Epidermal melanocyte (primary cell): ENCODE data around the gene GRIK5.
A peak's percentile ranks its signal among the peaks of the same experiment; 100 is the strongest.
"Not testable (repeated sequence)": the region's sequence is repeated elsewhere in the genome, so short reads cannot be mapped to it uniquely, and the experiment has no call there.

Experiments
- DNase-seq: peaks from one replicate; pipeline ENCODE4 v3.0.0; 2011; ENCODE audit warnings: low spot score; ENCODE audit not compliant: insufficient read length

Gene GRIK5, protein sequence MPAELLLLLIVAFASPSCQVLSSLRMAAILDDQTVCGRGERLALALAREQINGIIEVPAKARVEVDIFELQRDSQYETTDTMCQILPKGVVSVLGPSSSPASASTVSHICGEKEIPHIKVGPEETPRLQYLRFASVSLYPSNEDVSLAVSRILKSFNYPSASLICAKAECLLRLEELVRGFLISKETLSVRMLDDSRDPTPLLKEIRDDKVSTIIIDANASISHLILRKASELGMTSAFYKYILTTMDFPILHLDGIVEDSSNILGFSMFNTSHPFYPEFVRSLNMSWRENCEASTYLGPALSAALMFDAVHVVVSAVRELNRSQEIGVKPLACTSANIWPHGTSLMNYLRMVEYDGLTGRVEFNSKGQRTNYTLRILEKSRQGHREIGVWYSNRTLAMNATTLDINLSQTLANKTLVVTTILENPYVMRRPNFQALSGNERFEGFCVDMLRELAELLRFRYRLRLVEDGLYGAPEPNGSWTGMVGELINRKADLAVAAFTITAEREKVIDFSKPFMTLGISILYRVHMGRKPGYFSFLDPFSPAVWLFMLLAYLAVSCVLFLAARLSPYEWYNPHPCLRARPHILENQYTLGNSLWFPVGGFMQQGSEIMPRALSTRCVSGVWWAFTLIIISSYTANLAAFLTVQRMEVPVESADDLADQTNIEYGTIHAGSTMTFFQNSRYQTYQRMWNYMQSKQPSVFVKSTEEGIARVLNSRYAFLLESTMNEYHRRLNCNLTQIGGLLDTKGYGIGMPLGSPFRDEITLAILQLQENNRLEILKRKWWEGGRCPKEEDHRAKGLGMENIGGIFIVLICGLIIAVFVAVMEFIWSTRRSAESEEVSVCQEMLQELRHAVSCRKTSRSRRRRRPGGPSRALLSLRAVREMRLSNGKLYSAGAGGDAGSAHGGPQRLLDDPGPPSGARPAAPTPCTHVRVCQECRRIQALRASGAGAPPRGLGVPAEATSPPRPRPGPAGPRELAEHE

DNA sequence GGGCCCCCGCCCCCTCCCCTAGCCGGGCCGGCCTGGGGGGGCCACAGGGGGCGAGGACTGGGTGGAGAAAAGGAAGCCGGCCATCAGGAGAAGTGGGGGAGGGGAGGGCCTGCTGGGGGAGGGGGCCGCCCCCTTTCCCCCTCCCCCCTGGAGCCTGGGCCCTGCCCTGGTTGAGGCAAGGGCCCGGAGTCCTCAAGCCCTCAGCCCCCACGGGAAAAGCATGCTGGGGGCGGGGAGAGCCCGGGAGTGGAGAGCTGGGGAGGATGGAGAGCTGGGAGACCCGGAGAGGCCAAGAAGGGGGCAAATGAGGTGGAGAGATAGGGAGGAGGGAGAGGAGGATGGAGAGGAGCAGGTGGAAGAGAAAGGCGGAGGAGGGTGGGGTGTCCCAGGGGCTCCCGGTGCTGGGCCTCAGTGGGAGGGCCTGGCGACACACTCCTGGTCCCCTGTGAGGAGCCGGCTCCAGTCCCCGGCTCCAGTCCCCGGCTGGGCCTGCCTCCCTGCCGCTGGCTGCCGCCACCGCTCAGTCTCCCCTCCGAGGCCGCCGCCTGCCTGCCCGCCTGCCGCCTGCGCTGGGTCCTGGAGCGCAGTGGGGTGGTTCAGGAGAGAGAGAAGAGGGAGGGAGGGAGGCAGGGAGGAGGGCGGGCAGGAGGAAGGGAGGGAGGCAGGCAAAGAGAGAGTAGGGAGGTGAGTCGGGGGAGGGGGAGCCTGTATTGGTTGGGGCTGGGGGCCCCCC, at the start of gene GRIK5:
Gene GRIK5, minus strand, starts transcription at position 588 of the 733 bp plus-strand sequence. CDS start 4,436 bp downstream, outside the sequence.
- no peak for DNase-seq

DNA sequence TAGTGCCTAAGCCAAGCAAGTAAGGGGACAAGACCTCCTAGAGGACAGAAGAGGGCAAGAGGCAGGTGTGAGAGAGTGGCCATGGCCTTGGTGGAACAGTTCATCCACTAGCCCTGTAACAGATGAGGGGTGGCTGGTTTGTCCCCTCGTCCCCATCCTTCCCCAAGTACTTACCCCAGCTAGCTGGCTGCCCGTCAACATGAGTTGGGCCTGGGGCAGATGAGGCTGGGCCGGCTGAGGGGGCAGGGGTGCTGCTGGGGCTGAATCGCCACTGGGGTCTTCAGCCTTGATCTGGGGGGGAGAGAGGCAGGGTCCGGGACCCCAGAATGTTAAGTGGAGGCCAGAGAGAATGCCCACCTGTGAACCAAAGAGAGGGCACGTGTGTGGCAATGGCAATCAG, 47.1 kb upstream of the GRIK5 start:
- no peak for DNase-seq

DNA sequence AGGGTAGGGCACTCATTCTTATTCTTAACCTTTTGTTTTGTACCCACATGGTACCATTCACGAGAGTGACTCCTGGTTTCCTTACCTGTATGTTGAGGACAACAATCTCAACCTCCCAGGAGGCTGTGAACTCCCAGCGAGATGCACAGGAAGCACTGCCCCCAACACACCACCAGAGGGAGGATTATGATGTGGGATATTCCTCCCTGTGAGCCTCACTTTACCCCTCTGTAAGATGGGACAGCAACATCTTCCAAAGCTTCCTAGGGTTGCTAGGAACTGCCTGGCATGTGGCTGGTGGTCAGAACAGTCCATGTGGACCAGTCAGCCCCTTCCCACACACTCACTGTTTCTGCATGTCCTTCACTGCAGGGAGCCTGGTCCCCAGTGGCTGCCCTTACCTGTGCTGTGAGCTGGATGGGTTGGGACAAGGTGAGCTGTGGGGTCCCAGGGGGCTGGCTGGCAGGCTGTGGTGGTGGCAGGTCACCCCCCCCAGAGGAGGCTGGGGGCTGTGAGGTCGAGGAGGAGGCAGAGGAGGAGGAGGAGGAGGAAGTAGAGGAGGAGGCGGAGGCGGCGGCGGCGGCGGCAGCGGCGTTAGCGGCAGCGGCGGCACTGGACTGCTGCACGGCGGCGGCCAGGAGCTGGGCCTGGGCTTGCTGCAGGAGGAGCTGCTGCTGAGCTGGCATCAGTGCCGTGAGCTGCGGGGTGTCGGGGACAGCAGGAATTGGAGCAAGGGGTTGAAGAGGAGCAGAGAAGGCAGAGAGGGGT, 46.5 kb upstream of the GRIK5 start:
- DNase-seq: no peak

DNA sequence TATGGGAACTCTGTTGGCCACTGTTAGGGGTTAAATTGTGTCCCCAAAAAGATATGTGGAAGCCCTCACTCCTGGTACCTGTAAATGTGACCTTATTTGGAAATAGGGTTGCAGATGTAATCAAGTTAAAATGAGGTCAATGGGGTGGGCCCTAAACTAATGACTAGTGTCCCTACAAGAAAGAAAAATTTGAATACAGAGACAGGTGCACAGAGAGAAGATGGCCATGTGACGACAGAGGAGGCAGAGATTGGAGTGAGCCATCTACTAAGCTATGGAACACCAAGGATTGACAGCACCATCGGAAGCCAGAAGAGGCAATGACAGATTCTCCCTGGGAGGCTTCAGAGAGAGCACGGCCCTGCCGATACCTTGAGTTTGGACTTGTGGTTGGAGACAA, 45.7 kb upstream of the GRIK5 start:
- DNase-seq: no peak

DNA sequence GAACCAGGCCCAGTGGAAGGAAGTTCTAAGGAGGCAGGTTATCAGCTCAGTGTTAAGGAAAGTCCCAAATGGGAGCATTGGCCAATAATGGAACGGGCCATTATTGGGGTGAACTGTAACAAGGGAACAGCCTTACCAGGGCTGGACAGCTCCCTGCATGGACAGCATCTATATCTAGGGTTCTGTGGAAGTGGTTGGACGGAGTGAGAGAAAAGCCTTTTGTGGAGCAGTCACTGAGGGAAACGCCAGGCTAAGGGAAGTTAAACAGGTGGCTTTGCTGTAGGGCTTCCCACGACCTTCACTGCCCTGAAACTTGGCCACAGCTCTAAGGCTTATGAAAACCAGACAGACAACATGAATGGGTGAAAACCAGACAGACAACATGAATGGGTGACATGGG, 45.2 kb upstream of the GRIK5 start:
- DNase-seq: no peak

DNA sequence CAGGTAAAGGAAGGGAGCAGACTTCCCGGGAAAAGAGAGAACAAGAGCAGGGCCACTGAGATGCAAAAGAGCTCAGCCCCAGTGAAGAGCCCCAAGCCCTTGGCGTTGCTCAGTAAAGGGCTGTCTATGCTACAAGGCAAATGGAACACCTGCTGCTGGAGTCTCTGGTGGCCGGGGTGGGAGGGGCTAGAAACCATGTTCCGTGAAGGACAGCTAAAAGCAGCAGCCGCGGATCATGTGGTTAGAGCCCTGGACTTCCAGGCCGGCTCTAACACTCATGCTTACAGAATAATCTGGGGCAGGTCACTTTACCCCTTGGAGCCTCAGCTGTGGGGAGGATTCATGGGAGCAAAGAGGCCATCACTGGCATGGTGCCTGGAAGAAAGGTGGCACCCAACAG, 44.4 kb upstream of the GRIK5 start:
- DNase-seq: no peak

DNA sequence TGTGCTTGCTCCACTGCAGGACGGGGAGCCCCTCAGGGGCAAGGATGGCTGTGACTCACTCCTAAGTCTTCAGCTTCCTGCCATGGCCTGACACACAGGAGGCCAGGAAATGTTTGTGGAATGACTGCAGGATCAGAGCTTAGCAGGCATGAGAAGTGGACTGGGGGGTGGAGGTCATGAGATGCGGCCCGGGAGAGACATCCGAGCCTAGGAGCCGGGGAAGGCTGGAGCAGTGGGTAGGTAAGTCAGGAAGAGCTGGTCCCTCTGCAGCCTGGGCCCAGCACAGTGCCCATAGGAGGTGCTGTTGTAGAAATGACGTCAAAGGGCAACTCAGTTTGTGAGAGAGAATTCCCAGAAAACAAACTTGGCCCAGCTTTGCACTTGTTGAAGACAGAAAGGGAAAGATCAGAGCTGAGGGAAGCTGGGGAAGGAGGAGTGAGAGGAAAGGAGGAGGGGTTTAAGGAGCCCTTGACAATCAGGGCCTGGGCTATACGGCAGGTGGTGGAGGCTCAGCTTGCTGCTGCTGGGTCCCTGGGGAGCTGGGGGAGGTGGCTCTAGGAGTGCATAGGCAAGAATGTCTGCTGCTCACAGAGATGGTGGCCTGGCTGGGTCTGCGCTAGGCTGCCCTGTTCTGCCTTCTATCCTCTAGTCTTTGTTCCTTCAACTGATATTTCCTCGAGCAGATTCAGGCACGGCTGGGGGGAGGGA, 43.8 kb upstream of the GRIK5 start:
- peak; percentile 83 for DNase-seq

DNA sequence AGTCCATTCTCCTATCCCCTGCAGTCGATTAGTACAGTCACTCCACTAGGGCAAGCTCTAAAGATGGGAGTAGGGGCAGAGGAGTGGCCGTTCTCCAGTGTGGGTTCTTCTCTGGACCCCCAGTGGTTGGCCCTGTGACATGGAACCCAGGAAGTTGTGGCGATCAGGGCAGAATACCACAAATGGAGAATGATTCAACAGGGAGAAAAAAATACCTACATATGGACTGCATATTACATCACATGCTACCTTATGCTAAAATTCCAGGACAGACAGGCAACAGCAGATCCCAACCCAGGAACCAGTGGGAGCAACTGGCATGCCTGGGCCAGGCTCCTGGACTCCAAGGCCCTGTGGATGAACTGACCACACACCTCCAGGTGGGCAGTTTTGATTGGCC, 41.8 kb upstream of the GRIK5 start:
- DNase-seq: no peak

DNA sequence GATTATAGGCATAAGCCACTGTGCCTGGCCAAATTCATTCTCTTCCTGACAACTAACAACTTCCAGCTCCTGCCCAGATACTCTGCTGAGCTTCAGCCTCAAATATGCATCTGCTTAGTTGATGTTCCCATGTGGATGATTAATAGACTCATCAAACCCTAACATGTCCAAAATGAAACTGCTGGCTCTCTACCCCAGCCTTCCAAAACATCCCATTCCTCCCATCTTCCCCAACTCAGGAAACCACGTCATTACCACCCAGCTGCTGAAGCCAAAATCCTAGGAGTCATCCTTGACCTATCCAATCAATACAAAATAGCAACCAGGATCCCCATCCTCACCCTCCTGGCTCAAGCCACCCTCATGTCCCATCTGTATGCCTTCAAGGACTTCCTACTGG, 41.4 kb upstream of the GRIK5 start:
- no peak for DNase-seq

DNA sequence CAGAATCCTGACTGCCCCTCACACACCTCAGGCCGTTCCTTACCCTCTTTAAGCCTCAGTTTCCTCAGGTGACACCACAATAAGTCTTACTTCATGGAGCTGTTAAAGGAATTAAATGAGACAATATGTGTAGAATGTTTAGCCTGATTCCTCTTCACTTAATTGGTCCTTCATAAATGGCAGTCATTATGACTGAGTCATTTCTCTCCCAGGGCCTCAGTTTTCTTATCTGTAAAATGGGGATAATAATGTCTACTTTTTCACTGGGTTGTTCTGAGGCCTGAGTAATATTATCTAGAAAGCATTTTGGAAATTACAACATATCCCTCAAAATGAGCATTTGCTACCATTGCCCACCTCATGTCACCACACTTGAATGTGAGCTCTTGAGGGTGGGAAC, 40.7 kb upstream of the GRIK5 start:
- no peak for DNase-seq

DNA sequence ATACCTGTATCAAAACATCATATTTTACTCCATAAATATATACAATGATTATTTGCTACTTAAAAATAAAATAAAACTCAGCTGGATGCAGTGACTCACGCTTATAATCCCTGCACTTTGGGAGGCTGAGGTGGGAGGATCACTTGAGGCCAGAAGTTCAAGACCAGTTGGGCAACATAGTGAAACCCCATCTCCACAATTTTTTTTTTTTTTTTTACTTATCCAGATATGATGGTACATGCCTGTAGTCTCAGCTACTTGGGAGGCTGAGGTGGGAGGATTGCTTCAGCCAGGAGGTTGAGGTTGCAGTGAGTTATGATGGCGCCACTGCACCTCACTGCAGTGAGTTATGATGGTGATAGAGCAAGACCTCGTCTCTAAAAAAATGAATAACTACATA, 39.9 kb upstream of the GRIK5 start:
- no peak for DNase-seq

DNA sequence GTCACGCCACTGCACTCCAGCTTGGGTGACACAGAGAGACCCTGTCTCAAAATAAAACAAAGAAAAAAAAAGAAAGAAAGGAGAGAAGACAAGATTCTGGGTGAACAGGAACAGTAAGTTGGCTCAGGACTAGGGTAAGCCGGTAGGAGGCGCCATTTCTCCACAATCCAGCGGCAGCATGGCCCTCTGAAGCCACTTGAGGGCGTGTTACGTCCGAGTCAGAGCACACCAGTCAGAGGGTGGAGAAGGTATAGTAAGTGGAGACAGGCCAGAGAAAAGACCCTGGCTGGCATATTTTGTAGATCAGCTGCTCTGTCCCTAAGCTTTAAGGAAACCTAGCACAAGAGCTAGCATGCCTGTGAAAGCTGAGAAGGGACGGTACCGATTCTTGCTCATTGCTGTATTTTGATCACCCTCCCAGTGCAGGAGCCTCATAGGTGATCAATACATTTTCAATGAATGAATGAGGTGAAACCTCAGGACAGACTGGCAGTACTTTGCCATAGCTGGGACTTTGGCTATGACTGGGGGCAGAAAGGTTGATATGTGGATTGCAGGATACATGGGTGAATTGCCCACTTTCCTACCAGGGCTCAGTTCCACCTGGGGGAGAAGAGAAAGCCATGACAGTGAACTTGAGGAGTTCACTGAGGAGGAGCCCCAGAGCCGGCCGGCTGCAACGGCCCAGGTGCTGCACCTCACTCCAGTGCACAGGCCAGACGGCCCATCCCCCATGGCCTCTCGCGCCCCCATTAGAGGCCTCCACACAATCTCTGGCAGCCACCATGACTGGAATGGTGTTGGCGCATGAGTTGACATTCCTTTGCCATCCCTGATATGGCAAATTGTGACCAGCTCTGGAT, 38.8 kb upstream of the GRIK5 start:
- peak; percentile 87 for DNase-seq

DNA sequence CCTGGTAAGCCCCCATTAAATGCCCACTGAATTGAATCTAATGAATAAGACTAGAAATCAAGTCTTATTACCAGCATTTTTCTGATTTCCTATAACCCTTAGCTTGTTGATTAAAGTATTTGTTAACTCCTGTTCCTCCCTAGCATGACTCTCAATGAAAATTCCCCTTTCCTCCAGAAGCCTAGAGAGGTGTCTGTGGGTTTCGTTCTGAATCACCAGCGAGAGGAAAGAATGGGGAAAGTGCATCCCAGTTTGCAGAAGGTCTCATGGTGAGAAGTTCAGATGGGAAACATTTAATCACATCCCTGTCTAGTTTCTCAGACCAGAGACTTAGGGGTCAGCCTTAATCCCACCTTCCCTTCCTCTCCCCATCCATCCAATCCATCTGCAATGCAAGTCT, 35.4 kb upstream of the GRIK5 start:
- no peak for DNase-seq

DNA sequence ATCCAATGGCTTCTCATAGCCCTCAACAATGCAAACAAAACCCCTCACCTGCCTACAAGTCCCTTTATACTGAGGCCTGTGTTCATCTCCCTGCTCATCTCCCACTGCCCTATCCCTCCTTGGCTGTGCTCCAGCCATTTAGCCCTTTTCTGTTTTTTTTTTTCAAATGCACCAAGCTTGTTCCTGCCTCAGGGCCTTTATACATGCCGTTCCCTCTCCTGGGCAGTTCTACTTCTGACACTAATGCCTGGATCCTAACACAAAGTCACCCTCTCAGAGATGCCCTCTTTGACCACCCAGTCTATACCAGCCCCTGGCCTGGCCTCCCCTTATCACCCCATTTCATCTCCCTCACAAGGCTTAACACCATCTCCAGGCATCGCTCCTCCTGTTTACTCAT, 32.9 kb upstream of the GRIK5 start:
- DNase-seq: no peak

DNA sequence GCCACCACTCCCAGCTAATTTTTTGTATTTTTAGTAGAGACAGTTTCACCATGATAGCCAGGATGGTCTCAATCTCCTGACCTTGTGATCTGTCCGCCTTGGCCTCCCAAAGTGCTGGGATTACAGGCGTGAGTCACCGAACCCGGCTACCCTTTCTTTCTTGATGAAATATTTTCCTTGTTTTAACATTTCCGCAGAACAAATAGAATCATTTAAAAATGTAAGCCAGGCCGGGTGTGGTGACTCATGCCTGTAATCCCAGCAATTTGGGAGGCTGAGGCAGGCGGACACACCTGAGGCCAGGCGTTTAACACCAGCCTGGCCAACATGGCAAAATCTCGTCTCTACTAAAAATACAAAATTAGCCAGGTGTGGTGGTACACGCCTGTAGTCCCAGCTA, 30.2 kb upstream of the GRIK5 start:
- not testable (repeated sequence) for DNase-seq

DNA sequence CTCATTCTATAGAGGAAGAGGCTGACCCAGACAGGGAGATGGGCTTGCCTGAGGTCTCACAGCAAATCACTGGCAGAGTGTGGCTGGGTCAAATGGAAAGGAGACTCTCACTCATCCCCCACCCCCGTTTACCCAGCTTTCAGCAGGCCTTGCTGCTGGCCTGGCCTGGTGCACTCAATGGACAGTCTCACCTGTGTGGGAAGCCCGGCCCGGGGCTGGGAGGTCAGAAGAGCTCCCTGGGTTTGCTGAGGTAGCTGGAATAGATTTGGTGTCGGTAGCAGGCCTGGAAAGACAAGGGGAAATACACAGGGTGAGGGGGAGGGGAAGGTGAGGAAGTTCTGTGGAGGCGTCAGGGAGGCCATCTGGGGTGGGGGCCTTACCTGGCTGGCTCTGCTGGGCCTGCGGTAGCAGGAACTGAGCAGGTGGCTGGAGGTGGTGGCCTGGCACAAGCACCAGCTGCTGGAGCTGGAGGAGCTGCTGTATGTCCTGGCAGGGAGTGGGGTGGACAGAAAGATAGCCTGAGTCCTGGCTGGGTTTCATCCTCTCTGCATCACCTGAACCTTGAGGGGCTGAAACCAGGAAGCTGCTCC, 29.4 kb upstream of the GRIK5 start:
- no peak for DNase-seq

DNA sequence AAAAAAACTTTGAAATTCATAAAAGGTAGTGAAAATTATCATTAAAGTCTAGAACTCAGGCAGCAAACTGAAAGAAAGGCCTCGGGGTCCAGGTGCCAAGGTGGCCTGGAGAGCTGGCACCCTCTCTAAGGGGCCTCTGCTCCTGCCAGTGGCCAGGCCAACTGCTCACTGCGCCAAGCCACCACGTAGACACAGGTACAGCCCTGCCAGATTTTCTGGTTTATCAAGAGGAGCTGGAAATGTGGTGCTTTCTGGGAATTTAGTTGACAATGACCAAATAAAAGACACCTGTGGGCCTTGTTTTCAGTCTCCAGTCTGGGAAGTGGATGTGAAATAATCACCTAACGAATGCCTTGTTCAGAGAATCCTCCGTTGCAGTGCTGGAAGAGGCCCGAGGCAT, 28.8 kb upstream of the GRIK5 start:
- DNase-seq: no peak

DNA sequence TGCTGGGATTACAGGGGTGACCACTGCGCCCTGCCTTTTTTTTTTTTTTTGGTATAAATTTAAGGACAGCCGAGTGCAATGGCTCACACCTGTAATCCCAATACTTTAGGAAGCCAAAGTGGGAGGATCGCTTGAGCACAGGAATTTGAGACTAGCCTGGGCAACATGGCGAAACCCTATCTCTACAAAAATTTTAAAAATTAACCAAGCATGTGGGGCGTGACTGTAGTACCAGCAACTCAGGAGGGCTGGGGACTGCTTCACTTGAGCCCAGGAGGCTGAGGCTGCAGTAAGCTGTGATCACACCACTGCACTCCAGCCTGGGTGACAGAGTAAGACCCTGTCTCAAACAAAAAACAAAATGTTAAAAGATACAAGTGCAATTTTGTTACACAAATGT, 27.5 kb upstream of the GRIK5 start:
- DNase-seq: no peak

DNA sequence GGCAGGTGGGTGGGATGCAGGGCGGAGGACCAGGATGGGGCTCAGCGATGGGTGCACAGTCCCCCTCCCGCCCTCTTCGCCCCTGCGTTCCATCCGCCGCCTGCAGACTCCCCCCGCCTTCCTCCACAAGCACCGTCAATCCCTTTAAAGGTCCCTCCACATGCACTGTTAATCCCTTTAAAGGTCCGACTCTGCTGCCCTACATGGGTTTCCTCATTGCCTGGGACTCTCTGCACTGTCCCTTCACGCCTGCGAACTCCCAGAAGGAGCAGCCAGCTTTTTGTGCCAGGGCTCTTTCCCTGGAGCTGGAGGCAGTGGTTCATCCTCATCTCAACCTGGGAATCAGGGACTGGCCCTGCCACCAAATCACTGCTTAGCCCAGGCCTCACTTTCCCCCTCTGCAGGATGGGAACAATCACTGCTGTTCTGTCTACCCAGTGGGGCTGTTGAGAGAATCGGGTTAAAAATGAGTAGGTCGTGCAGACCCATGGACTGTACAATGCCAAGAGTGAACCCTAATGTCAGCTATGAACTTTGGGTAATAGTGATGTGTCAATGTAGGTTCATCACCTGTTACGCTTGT, 26.3 kb upstream of the GRIK5 start:
- DNase-seq: no peak
